Neural cell (in vitro differentiated cells): ENCODE data around the gene SMIM29. TPM values are rescaled to one million over a fixed set of nuclear protein-coding genes. Genes with fewer than 3 reads are reported as not detected.

Experiments
- H2AFZ ChIP-seq: fragments of 200-600, 300-800 bp; sonication (generic), shearing (Covaris generic); 2 replicates; pipeline ENCODE4 v1.6.0; 2014; ENCODE audit warnings: low read depth, mild to moderate bottlenecking, antibody characterized with exemption, low read length, moderate library complexity
- H3F3A ChIP-seq: fragments of 200-600 bp; shearing (Covaris generic); 2 replicates; pipeline ENCODE4 v1.6.1; 2016; ENCODE audit warnings: mild to moderate bottlenecking, moderate library complexity, mixed read lengths, antibody characterized with exemption, low read length; ENCODE audit not compliant: insufficient read depth, poor library complexity, severe bottlenecking
- H3K27ac ChIP-seq: fragments of 200-600, 300-800 bp; sonication (generic), shearing (Covaris generic); 2 replicates; pipeline ENCODE4 v1.5.1; 2014; ENCODE audit warnings: mild to moderate bottlenecking, low read length, moderate library complexity
- H3K27me3 ChIP-seq: fragments of 300-800, 200-600 bp; sonication (generic), shearing (Covaris generic); 2 replicates; pipeline ENCODE4 v1.6.0; 2014; ENCODE audit warnings: mild to moderate bottlenecking, low read depth, low read length, moderate library complexity; ENCODE audit not compliant: insufficient read depth
- H3K36me3 ChIP-seq: fragments of 300-800, 200-600 bp; sonication (generic), shearing (Covaris generic); 2 replicates; pipeline ENCODE4 v1.5.1; 2014; ENCODE audit warnings: mild to moderate bottlenecking, antibody characterized with exemption, low read length, moderate library complexity; ENCODE audit not compliant: insufficient read depth
- H3K4me2 ChIP-seq: fragments of 300-800, 200-600 bp; sonication (generic), shearing (Covaris generic); 2 replicates; pipeline ENCODE4 v1.6.0; 2014; ENCODE audit warnings: mild to moderate bottlenecking, low read length
- H3K4me3 ChIP-seq: fragments of 300-800, 200-600 bp; sonication (generic), shearing (Covaris generic); 2 replicates; pipeline ENCODE4 v1.5.1; 2014; ENCODE audit warnings: mild to moderate bottlenecking, low read length, moderate library complexity
- H3K79me2 ChIP-seq: fragments of 200-600 bp; shearing (Covaris generic); replicated peaks from 2 replicates; pipeline ENCODE4 v1.6.0; 2014; ENCODE audit warnings: mild to moderate bottlenecking, low read length, moderate library complexity; ENCODE audit not compliant: insufficient read depth
- H3K9ac ChIP-seq: fragments of 300-800, 200-600 bp; sonication (generic), shearing (Covaris generic); 2 replicates; pipeline ENCODE4 v1.6.1; 2016; ENCODE audit warnings: mild to moderate bottlenecking, low read length, mixed read lengths
- H3K9me2 ChIP-seq: fragments of 200-600 bp; shearing (Covaris generic); 2 replicates; pipeline ENCODE4 v1.6.1; 2016; ENCODE audit warnings: mild to moderate bottlenecking, low read length, mixed read lengths; ENCODE audit not compliant: insufficient read depth
- H3K9me3 ChIP-seq: fragments of 200-600, 300-800 bp; sonication (generic), shearing (Covaris generic); 2 replicates; pipeline ENCODE4 v1.6.1; 2016; ENCODE audit warnings: mild to moderate bottlenecking, mixed run types, low read length, moderate library complexity, mixed read lengths
- H4K20me1 ChIP-seq: fragments of 200-600 bp; shearing (Covaris generic); 2 replicates; pipeline ENCODE4 v1.6.1; 2016; ENCODE audit warnings: mild to moderate bottlenecking, mixed run types; ENCODE audit not compliant: insufficient read depth
- EP300 ChIP-seq: fragments of 450-650 bp; conservative IDR thresholded peaks from 2 replicates; pipeline ENCODE4 v1.6.1; 2014; ENCODE audit warnings: antibody characterized with exemption, mild to moderate bottlenecking, moderate library complexity; ENCODE audit not compliant: poor library complexity, severe bottlenecking
- EZH2 ChIP-seq: fragments of 200-600, 300-800 bp; shearing (Covaris generic), sonication (generic); IDR thresholded peaks from 2 replicates; pipeline ENCODE4 v1.6.1; 2014; ENCODE audit warnings: antibody characterized with exemption, low read length, borderline replicate concordance, mild to moderate bottlenecking; ENCODE audit not compliant: insufficient read depth, poor library complexity, severe bottlenecking
- MXI1 ChIP-seq: fragments of 450-650 bp; conservative IDR thresholded peaks from 2 replicates; pipeline ENCODE4 v1.6.1; 2014; ENCODE audit warnings: antibody characterized with exemption, mild to moderate bottlenecking; ENCODE audit not compliant: poor library complexity, severe bottlenecking
- POLR2AphosphoS5 ChIP-seq: IDR thresholded peaks from 2 replicates; pipeline ENCODE4 v1.6.1; 2012
- RAD21 ChIP-seq: fragments of 450-650 bp; conservative IDR thresholded peaks from 2 replicates; pipeline ENCODE4 v1.6.1; 2014; ENCODE audit warnings: antibody characterized with exemption, mild to moderate bottlenecking, moderate library complexity
- SMC3 ChIP-seq: fragments of 450-650 bp; conservative IDR thresholded peaks from 2 replicates; pipeline ENCODE4 v1.6.1; 2014; ENCODE audit warnings: antibody characterized with exemption, mild to moderate bottlenecking, moderate library complexity; ENCODE audit not compliant: poor library complexity
- TAF1 ChIP-seq: IDR thresholded peaks from 2 replicates; pipeline ENCODE4 v1.6.1; 2012; ENCODE audit warnings: low read depth
- polyA plus RNA-seq: library from polyadenylated mRNA; depleted of rRNA; stranded (reverse); fragments of >200 nt; gene quantifications from 2 replicates; pipeline ENCODE4 v1.2.3, GENCODE V29; 2014
- TF ChIP-seq, protein P1 (sequence below): fragments of 450-650 bp; IDR thresholded peaks from 2 replicates; pipeline ENCODE4 v1.5.1; 2014; ENCODE audit warnings: antibody characterized with exemption, mild to moderate bottlenecking, moderate library complexity; ENCODE audit not compliant: poor library complexity, severe bottlenecking
- TF ChIP-seq, protein P2 (sequence below): IDR thresholded peaks from 2 replicates; pipeline ENCODE4 v1.6.1; 2012; ENCODE audit warnings: borderline replicate concordance

SMIM29 gene
- polyA plus RNA-seq, 1 donor from 2014 or later = 82.1 TPM

DNA sequence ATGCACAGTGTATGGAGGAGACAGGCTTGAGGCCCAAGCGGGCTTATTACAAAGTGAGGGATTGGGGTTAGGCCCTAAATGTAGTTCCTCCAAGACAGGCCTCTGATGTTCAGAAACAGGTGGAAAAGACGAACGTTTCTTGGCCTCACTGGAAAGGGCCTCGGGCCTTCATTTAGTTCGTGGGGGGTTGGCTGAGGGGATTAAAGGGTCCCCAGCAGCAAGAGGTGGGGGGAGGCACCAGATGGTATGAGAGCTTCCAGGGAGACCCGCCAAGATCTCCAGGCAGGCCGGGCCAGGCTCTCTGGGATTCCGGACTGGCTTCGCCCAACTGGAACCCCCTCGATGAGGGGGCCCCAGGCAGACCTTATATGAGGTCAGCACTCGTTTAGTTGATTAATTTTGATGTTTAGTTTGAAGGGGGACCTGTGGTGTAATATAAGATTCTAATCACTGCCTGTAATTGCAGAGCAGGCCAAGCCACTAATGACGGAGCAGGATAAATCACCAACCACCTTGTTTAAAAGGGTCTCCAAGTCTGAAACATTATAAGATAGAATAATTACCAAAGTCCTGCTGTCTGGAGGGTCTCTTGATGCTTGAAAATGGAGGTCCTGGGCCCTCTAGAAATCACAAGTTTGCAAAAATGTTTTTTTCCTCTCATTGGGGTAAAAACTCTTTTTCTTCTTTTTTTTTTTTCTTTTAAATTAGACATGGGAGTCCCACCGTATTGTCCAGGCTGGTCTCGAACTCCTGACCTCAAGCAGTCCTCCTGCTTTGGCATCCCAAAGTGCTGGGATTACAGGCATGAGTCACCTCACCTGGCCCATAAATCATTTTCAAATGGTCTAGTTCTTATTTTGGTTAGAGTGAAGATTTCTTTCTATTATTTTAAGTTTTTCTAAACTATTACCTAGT lies 10.0 kb downstream of the SMIM29 start:
- H4K20me1 ChIP-seq = peaks cover 4% of the 10 kb centered on the region
- H3K27me3 ChIP-seq = peaks cover 6% of the 10 kb centered on the region
- H3K4me2 ChIP-seq = peak overlapping the region; percentile 76
- H3K36me3 ChIP-seq = no peaks in the 10 kb centered on the region
- no peak overlapping the region for H2AFZ ChIP-seq
- no peak overlapping the region for H3K27ac ChIP-seq
- H3K4me3 ChIP-seq = peak overlapping the region; percentile 89
- peaks cover 24% of the 10 kb centered on the region for H3K79me2 ChIP-seq
- H3K9ac ChIP-seq = peak overlapping the region; percentile 76
- no peaks in the 10 kb centered on the region for H3F3A ChIP-seq
- TF ChIP-seq, protein P1, sequence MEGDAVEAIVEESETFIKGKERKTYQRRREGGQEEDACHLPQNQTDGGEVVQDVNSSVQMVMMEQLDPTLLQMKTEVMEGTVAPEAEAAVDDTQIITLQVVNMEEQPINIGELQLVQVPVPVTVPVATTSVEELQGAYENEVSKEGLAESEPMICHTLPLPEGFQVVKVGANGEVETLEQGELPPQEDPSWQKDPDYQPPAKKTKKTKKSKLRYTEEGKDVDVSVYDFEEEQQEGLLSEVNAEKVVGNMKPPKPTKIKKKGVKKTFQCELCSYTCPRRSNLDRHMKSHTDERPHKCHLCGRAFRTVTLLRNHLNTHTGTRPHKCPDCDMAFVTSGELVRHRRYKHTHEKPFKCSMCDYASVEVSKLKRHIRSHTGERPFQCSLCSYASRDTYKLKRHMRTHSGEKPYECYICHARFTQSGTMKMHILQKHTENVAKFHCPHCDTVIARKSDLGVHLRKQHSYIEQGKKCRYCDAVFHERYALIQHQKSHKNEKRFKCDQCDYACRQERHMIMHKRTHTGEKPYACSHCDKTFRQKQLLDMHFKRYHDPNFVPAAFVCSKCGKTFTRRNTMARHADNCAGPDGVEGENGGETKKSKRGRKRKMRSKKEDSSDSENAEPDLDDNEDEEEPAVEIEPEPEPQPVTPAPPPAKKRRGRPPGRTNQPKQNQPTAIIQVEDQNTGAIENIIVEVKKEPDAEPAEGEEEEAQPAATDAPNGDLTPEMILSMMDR = no peak
- TF ChIP-seq POLR2AphosphoS5 (no peak), RAD21 (no peak), EP300 (no peak), EZH2 (no peak), MXI1 (no peak), SMC3 (no peak), TAF1 (no peak)
- TF ChIP-seq, protein P2, sequence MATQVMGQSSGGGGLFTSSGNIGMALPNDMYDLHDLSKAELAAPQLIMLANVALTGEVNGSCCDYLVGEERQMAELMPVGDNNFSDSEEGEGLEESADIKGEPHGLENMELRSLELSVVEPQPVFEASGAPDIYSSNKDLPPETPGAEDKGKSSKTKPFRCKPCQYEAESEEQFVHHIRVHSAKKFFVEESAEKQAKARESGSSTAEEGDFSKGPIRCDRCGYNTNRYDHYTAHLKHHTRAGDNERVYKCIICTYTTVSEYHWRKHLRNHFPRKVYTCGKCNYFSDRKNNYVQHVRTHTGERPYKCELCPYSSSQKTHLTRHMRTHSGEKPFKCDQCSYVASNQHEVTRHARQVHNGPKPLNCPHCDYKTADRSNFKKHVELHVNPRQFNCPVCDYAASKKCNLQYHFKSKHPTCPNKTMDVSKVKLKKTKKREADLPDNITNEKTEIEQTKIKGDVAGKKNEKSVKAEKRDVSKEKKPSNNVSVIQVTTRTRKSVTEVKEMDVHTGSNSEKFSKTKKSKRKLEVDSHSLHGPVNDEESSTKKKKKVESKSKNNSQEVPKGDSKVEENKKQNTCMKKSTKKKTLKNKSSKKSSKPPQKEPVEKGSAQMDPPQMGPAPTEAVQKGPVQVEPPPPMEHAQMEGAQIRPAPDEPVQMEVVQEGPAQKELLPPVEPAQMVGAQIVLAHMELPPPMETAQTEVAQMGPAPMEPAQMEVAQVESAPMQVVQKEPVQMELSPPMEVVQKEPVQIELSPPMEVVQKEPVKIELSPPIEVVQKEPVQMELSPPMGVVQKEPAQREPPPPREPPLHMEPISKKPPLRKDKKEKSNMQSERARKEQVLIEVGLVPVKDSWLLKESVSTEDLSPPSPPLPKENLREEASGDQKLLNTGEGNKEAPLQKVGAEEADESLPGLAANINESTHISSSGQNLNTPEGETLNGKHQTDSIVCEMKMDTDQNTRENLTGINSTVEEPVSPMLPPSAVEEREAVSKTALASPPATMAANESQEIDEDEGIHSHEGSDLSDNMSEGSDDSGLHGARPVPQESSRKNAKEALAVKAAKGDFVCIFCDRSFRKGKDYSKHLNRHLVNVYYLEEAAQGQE = no peak
- H3K9me2 ChIP-seq = no peaks in the 10 kb centered on the region
- no peaks in the 10 kb centered on the region for H3K9me3 ChIP-seq

DNA sequence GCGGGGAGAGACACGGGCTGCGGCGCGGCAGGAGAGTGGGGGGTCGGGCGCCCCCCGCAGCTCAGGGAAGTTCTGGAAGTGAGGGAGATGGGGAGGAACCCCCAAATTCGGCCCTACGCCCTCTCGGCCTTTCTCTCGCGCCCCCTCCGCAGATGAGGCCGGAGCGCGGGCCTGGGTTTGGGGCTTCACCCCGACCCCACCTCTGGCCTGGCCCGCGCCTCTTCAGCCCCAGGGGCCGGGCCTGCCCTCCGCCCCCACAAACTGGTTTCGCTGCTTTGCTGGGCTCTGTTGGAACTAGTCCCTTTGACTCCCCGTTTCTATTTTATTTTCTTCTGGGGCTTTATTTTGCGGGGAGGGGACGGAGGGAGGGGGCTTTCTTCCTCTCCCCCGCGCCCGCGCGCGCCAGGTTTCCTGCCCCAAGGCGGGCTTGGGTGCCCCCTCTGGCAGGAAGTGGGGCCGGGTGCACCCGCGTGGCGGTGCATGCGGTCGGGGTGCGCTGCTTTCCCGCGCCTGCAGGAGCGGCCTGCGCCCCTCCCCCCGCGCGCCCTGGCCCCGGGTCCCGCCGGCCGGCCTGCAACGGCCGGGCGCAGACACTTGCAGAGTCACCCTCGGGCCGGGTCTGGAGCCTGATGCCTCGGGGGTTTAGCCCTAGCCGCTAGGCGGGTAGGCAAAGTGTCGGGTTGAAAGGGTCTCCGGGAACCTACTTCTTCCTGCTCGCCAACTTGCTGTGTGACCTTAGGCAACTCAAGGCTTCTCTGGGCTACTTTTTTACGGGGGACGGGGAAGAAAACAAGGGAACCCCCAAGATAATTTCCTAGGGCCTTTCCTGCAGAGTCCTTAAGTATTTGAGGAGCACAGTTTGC lies 10.9 kb downstream of the SMIM29 start:
- H3K4me2 ChIP-seq = peak overlapping the region; percentile 76
- peaks cover 24% of the 10 kb centered on the region for H3K79me2 ChIP-seq
- H3F3A ChIP-seq = no peaks in the 10 kb centered on the region
- H3K9me2 ChIP-seq = no peaks in the 10 kb centered on the region
- H4K20me1 ChIP-seq = peaks cover 4% of the 10 kb centered on the region
- no peak overlapping the region for H2AFZ ChIP-seq
- no peaks in the 10 kb centered on the region for H3K9me3 ChIP-seq
- TF ChIP-seq, protein P1 = peak; percentile 71
- TF ChIP-seq TAF1 = no peak
- TF ChIP-seq SMC3 = peak; percentile 53
- peak; percentile 15 for TF ChIP-seq EP300
- TF ChIP-seq, protein P2 = no peak
- TF ChIP-seq POLR2AphosphoS5 = peak; percentile 7
- peak; percentile 92 for TF ChIP-seq MXI1
- peak; percentile 52 for TF ChIP-seq RAD21
- H3K4me3 ChIP-seq = peak overlapping the region; percentile 89
- no peaks in the 10 kb centered on the region for H3K36me3 ChIP-seq
- H3K27ac ChIP-seq = peak overlapping the region; percentile 31
- peak overlapping the region; percentile 76 for H3K9ac ChIP-seq
- H3K27me3 ChIP-seq = peaks cover 6% of the 10 kb centered on the region
